Endothelial cell of umbilical vein (primary cell): ENCODE measurements around the gene CDH23. TPM values are rescaled to one million over a fixed set of nuclear protein-coding genes. Genes with fewer than 3 reads are reported as not detected.

Experiments
- BruUV-seq: library from RNA; stranded (reverse); fragments of 400-500 nt; replicated peaks from 2 replicates; lab custom pipeline; 2021; lab: Mats Ljungman, UMichigan
- CTCF ChIA-PET: fragments of 300-600, 350-600 bp; sonication (Branson Sonifier 250); formaldehyde crosslinking; loops from one replicate; lab custom pipeline; 2021; ENCODE audit warnings: antibody characterized with exemption, inconsistent platforms; lab: Charles Lee
- POLR2A ChIA-PET: fragments of 300-600, 350-600 bp; sonication (Branson Sonifier 250); formaldehyde crosslinking; loops from one replicate; lab custom pipeline; 2021; ENCODE audit warnings: antibody characterized with exemption, inconsistent platforms; lab: Charles Lee
- DNase-seq: peaks from one replicate; pipeline ENCODE4 v3.0.0-alpha.2; 2011; ENCODE audit warnings: low read depth, low spot score
- FAIRE-seq: peaks from 2 replicates; lab custom pipeline; 2011; peaks lifted over from hg19 to GRCh38; lab: Jason Lieb, UNC
- H2AFZ ChIP-seq: 2 replicates; pipeline ENCODE4 v1.6.0; 2012; ENCODE audit warnings: low read depth, low read length, control low read depth, inconsistent platforms
- H3K27ac ChIP-seq: 2 replicates; pipeline ENCODE4 v1.5.1; 2011; ENCODE audit warnings: low read depth, mild to moderate bottlenecking, control low read depth, low read length, moderate library complexity; ENCODE audit not compliant: insufficient read depth
- H3K27me3 ChIP-seq, 2 experiments: 2 replicates each; pipeline versions ENCODE4 v1.6.0 to v1.6.1; 2011; ENCODE audit warnings: low read length in 2 of 2, mixed read lengths in 1 of 2; ENCODE audit not compliant: control insufficient read depth in 2 of 2, insufficient read depth in 2 of 2
- H3K36me3 ChIP-seq, 2 experiments: 2 replicates in 1 of 2; 3 replicates in 1 of 2; pipeline ENCODE4 v1.5.1; 2011; ENCODE audit warnings: low read length in 2 of 2, mild to moderate bottlenecking in 1 of 2, moderate library complexity in 1 of 2; ENCODE audit not compliant: control insufficient read depth in 2 of 2, insufficient read depth in 2 of 2; ENCODE audit errors: extremely low read depth in 1 of 2
- H3K4me1 ChIP-seq: 3 replicates; pipeline ENCODE4 v1.5.1; 2011; ENCODE audit warnings: mild to moderate bottlenecking, low read length; ENCODE audit not compliant: control insufficient read depth, insufficient read depth; ENCODE audit errors: extremely low read depth
- H3K4me2 ChIP-seq: 2 replicates; pipeline ENCODE4 v1.6.1; 2011; ENCODE audit warnings: low read length, control low read depth, mixed read lengths; ENCODE audit not compliant: insufficient read depth
- H3K4me3 ChIP-seq, 3 experiments: fragments of 200-600 bp in 1 of 3; sonication (generic), shearing (Covaris generic) in 1 of 3; replicated peaks in 1 of 3; 2 replicates each; pipeline ENCODE4 v1.5.1; 2011 to 2016; ENCODE audit warnings: control low read depth in 3 of 3, low read length in 3 of 3, mild to moderate bottlenecking in 2 of 3, inconsistent platforms in 1 of 3, low read depth in 1 of 3, moderate library complexity in 1 of 3; ENCODE audit not compliant: insufficient read depth in 1 of 3
- H3K79me2 ChIP-seq: 2 replicates; pipeline ENCODE4 v1.6.0; 2012; ENCODE audit warnings: low read length, inconsistent platforms; ENCODE audit not compliant: control insufficient read depth, insufficient read depth
- H3K9ac ChIP-seq: replicated peaks from 2 replicates; pipeline ENCODE3; 2011; ENCODE audit warnings: low read length, control low read depth; ENCODE audit not compliant: insufficient read depth; ENCODE audit errors: extremely low read depth
- H3K9me1 ChIP-seq: replicated peaks from 3 replicates; pipeline ENCODE4 v1.6.0; 2011; ENCODE audit warnings: mild to moderate bottlenecking, low read length; ENCODE audit not compliant: control insufficient read depth, insufficient read depth; ENCODE audit errors: extremely low read depth
- H3K9me3 ChIP-seq: replicated peaks from 2 replicates; pipeline ENCODE4 v1.5.1; 2012; ENCODE audit warnings: low read length, inconsistent platforms; ENCODE audit not compliant: control insufficient read depth, insufficient read depth
- H4K20me1 ChIP-seq: replicated peaks from 2 replicates; pipeline ENCODE3; 2011; ENCODE audit warnings: mild to moderate bottlenecking, low read length; ENCODE audit not compliant: control insufficient read depth, insufficient read depth; ENCODE audit errors: extremely low read depth
- EZH2 ChIP-seq: IDR thresholded peaks from 2 replicates; pipeline ENCODE4 v1.6.1; 2012; ENCODE audit warnings: borderline replicate concordance, low read depth, mild to moderate bottlenecking, moderate library complexity, low read length, inconsistent platforms; ENCODE audit not compliant: severe bottlenecking
- FOS ChIP-seq: IDR thresholded peaks from 2 replicates; pipeline ENCODE4 v1.6.1; 2011; ENCODE audit warnings: mild to moderate bottlenecking, low read length, moderate library complexity, borderline replicate concordance; ENCODE audit not compliant: insufficient read depth
- GATA2 ChIP-seq: IDR thresholded peaks from 2 replicates; pipeline ENCODE4 v1.7.0; 2011; ENCODE audit warnings: low read depth, mild to moderate bottlenecking, moderate library complexity, mixed read lengths, low read length; ENCODE audit not compliant: insufficient read length, insufficient read depth
- JUN ChIP-seq: IDR thresholded peaks from 2 replicates; pipeline ENCODE4 v1.6.1; 2011; ENCODE audit warnings: borderline replicate concordance, low read depth; ENCODE audit not compliant: insufficient read length, insufficient read depth
- MAX ChIP-seq: IDR thresholded peaks from 2 replicates; pipeline ENCODE4 v1.6.1; 2011; ENCODE audit not compliant: insufficient read depth, insufficient read length
- MYC ChIP-seq: IDR thresholded peaks from one replicate; pipeline ENCODE4 v1.6.1; 2011; ENCODE audit warnings: mild to moderate bottlenecking, low read depth, low read length
- POLR2A ChIP-seq: IDR thresholded peaks from 2 replicates; pipeline ENCODE4 v1.6.1; 2012; ENCODE audit warnings: low read depth, mild to moderate bottlenecking, control low read depth, low read length
- POLR2AphosphoS5 ChIP-seq: IDR thresholded peaks from 2 replicates; pipeline ENCODE4 v1.6.1; 2012; ENCODE audit warnings: low read depth, mild to moderate bottlenecking, control low read depth, low read length, moderate library complexity; ENCODE audit not compliant: insufficient read depth
- dilution Hi-C: fragments of 300-500 bp; cut with MboI; formaldehyde crosslinking; loops from one replicate; pipeline ENCODE4 v1.15.0; 2019; ENCODE audit warnings: low sequenced_read_pairs; ENCODE audit not compliant: extremely low pct_ligation_motif_present
- intact Hi-C: fragments of 100-400 bp; cut with micrococcal nuclease; formaldehyde crosslinking; loops from one replicate; pipeline ENCODE4 v1.10.0; 2022
- polyA plus RNA-seq, 4 experiments: library from polyadenylated mRNA; depleted of rRNA in 3 of 4; stranded (reverse) in 3 of 4; unstranded in 1 of 4; fragments of >200 nt; gene quantifications; 2 replicates each; pipeline versions ENCODE4 v1.2.1 to v1.2.3, GENCODE V29; 2011 to 2012; ENCODE audit warnings: missing spikeins in 1 of 4
- total RNA-seq: library from RNA; stranded (reverse); gene quantifications from 2 replicates; pipeline ENCODE4 v1.2.3, GENCODE V29; 2021
- TF ChIP-seq, protein P1 (sequence below), 2 donors: IDR thresholded peaks; 1 replicate in 1 of 2; 2 replicates in 1 of 2; pipeline ENCODE4 v1.5.1; 2011; ENCODE audit warnings: low read length in 2 of 2, mild to moderate bottlenecking in 2 of 2, moderate library complexity in 2 of 2, control low read depth in 1 of 2, inconsistent platforms in 1 of 2, low read depth in 1 of 2; ENCODE audit not compliant: insufficient read depth in 1 of 2; ENCODE audit errors: extremely low read depth in 1 of 2

CDH23 gene
- total and polyA plus RNA-seq, 2 donors (not counting 3 experiments of a cell fraction or from before 2014, with no cell fraction given), result not detected

DNA sequence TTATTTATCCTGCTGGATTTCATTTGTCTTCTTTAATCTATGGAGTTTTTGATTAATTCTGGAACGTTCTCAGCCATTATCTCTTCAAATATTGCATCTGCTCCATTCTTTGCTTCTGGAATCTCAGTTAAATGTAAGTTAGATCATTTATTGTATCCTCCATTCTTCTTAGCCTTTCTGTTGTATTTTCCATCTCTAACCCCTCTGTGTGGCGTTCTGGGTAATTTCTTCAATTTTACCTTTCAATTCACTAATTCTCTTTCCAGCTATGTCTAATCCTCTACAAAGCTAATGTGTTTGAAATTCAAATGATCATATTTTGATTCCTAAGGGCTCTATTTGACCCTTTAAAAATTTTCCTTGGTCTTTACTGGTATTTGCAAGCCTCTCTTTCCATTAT lies 92.4 kb downstream of the CDH23 start:
- DNase-seq (no peak), FAIRE-seq (no peak)
- Histone ChIP-seq H3K4me2 (no peak overlapping the region), H3K9me1 (no peaks in the 10 kb centered on the region), H3K27me3 (no peaks in the 10 kb centered on the region), H3K4me1 (no peaks in the 10 kb centered on the region), H3K9me3 (no peaks in the 10 kb centered on the region), H2AFZ (no peak overlapping the region), H3K79me2 (no peaks in the 10 kb centered on the region), H3K36me3 (no peaks in the 10 kb centered on the region), H3K27ac (no peak overlapping the region), H3K9ac (no peak overlapping the region), H4K20me1 (no peaks in the 10 kb centered on the region), H3K4me3 (no peak overlapping the region)
- TF ChIP-seq MYC, result no peak
- TF ChIP-seq, protein P1, sequence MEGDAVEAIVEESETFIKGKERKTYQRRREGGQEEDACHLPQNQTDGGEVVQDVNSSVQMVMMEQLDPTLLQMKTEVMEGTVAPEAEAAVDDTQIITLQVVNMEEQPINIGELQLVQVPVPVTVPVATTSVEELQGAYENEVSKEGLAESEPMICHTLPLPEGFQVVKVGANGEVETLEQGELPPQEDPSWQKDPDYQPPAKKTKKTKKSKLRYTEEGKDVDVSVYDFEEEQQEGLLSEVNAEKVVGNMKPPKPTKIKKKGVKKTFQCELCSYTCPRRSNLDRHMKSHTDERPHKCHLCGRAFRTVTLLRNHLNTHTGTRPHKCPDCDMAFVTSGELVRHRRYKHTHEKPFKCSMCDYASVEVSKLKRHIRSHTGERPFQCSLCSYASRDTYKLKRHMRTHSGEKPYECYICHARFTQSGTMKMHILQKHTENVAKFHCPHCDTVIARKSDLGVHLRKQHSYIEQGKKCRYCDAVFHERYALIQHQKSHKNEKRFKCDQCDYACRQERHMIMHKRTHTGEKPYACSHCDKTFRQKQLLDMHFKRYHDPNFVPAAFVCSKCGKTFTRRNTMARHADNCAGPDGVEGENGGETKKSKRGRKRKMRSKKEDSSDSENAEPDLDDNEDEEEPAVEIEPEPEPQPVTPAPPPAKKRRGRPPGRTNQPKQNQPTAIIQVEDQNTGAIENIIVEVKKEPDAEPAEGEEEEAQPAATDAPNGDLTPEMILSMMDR (IDR thresholded peaks at IDR 0.05; ENCODE audit: extremely low read depth in 1 of 2, insufficient read depth in 1 of 2, low read depth in 1 of 2, low read length in 2 of 2), result no peak
- no peak for TF ChIP-seq GATA2
- TF ChIP-seq POLR2A, result no peak
- no peak for TF ChIP-seq JUN
- TF ChIP-seq FOS, result no peak
- intact Hi-C loops (loop anchor here (5.0 kb wide), 1 partner anchor 323 kb away; no protein-coding TSS in a partner anchor), dilution Hi-C loops (no loop called here)
- ChIA-PET CTCF (no interaction called here), POLR2A (no interaction called here)
- no TSS peak for BruUV-seq

DNA sequence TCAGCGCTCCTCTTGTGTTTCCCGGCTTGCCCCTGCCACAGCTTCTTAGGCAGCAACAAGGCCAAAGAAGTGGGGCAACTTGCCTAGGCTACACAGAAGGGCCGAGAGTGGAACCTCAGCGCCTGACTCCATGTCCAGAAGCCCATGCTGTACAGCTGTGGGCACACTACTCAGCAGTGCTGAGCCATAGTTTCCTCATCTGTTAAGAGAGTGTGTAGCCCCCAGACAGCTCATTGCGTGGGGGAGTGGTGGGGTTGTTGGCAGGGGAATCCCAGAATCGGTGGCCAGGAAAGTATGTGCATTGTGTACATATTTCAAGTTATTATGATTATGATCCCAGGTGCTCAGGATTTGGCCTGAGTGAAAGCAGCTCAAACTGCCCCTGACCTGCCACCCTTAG lies 96.2 kb downstream of the CDH23 start:
- Histone ChIP-seq H3K36me3 (no peaks in the 10 kb centered on the region), H2AFZ (no peak overlapping the region), H3K4me3 (no peak overlapping the region), H3K4me1 (no peaks in the 10 kb centered on the region), H3K27me3 (peaks cover 14 to 21% of the 10 kb centered on the region in 2 experiments), H3K9ac (no peak overlapping the region), H3K27ac (no peak overlapping the region), H3K4me2 (no peak overlapping the region), H3K9me1 (no peaks in the 10 kb centered on the region), H3K9me3 (no peaks in the 10 kb centered on the region), H3K79me2 (no peaks in the 10 kb centered on the region), H4K20me1 (no peaks in the 10 kb centered on the region)
- TF ChIP-seq POLR2AphosphoS5 (no peak), JUN (no peak), GATA2 (no peak), EZH2 (no peak), MAX (no peak), FOS (no peak), MYC (no peak)
- TF ChIP-seq, protein P1 (IDR thresholded peaks at IDR 0.05; ENCODE audit: extremely low read depth in 1 of 2, insufficient read depth in 1 of 2, low read depth in 1 of 2, low read length in 2 of 2), result no peak
- FAIRE-seq, result no peak
- no TSS peak for BruUV-seq
- intact Hi-C loops, result no loop called here
- CTCF ChIA-PET, result no interaction called here
- dilution Hi-C loops, result no loop called here
- no peak for DNase-seq
- POLR2A ChIA-PET, result no interaction called here
